ENCODE measurements around the gene GADD45B.

Gene GADD45B

GRCh38 chr19:2434267-2434666, 41.7 kb upstream of the GADD45B start:
- no peak for DNase-seq (ENCODE audit: low read depth, low spot score)
- H3K4me3 ChIP-seq (ENCODE audit: low read depth, low read length) = no peak overlapping the region
- ChIA-PET POLR2A (no interaction called here), CTCF (no interaction called here)
- TF ChIP-seq, protein P1, sequence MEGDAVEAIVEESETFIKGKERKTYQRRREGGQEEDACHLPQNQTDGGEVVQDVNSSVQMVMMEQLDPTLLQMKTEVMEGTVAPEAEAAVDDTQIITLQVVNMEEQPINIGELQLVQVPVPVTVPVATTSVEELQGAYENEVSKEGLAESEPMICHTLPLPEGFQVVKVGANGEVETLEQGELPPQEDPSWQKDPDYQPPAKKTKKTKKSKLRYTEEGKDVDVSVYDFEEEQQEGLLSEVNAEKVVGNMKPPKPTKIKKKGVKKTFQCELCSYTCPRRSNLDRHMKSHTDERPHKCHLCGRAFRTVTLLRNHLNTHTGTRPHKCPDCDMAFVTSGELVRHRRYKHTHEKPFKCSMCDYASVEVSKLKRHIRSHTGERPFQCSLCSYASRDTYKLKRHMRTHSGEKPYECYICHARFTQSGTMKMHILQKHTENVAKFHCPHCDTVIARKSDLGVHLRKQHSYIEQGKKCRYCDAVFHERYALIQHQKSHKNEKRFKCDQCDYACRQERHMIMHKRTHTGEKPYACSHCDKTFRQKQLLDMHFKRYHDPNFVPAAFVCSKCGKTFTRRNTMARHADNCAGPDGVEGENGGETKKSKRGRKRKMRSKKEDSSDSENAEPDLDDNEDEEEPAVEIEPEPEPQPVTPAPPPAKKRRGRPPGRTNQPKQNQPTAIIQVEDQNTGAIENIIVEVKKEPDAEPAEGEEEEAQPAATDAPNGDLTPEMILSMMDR (IDR thresholded peaks at IDR 0.05; ENCODE audit: insufficient read depth, low read length, missing control alignments) = no peak

DNA sequence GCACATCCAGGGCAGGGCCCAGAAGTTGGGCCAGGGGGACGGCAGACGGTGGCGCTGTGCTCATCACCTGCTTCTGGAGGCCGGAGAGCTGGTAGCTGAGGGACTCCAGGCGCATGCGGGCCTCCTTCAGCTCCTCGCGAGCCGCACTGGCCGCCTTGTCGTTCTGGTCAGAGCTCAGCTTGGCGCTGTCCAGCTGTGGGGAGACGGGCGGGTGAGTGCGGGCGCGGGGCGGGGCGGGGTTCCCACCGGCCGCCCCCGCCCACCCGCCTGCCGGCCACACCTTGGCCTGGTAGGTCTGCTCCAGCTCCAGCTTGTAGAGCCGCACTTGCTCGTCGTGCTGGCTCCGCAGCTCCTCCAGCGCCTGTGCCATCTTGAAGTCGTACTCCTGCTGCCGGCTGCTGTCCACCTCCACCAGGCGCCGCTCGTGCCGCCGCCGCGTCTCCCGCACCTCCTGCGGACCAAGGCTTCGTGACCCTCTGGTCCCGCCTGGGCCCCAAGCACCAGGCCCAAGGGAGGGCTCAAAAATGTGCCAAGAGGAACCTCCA, 41.1 kb upstream of the GADD45B start:
- TF ChIP-seq, protein P1 (IDR thresholded peaks at IDR 0.05; ENCODE audit: insufficient read depth, low read length, missing control alignments) = no peak
- no peak for DNase-seq (ENCODE audit: low read depth, low spot score)
- POLR2A ChIA-PET = no interaction called here
- no peak overlapping the region for H3K4me3 ChIP-seq (ENCODE audit: low read depth, low read length)
- CTCF ChIA-PET = no interaction called here

DNA sequence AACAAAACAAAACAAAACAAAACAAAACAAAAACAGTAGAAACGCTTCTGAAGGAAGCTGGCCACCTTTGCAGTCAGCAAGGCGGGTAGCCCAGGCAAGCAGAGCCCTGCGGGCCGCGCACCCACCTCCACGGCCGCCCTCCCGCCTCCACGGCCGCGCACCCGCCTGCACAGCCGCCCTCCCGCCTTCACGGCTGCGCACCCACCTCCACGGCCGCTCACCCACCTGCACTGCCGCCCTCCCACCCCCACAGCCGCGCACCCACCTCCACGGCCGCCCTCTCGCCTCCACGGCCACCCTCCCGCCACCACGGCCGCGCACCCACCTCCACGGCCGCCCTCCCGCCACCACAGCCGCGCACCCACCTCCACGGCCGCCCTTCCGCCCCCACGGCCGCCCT, 39.5 kb upstream of the GADD45B start:
- DNase-seq (ENCODE audit: low read depth, low spot score) = no peak
- ChIA-PET POLR2A (no interaction called here), CTCF (interaction anchor here (0.9 kb wide), 1 partner anchor 175 kb away, joined by 3 read pairs; no protein-coding TSS in a partner anchor)
- H3K4me3 ChIP-seq (ENCODE audit: low read depth, low read length) = no peak overlapping the region
- TF ChIP-seq, protein P1 (IDR thresholded peaks at IDR 0.05; ENCODE audit: insufficient read depth, low read length, missing control alignments) = no peak

GRCh38 chr19:2436926-2437325, 39.0 kb upstream of the GADD45B start:
- TF ChIP-seq, protein P1 (IDR thresholded peaks at IDR 0.05; ENCODE audit: insufficient read depth, low read length, missing control alignments) = no peak
- DNase-seq (ENCODE audit: low read depth, low spot score) = no peak
- H3K4me3 ChIP-seq (ENCODE audit: low read depth, low read length) = no peak overlapping the region
- ChIA-PET CTCF (interaction anchor here (0.9 to 1.4 kb wide), 3 partner anchors 8 to 174 kb away, joined by 3 to 4 read pairs (median 3); no protein-coding TSS in a partner anchor), POLR2A (no interaction called here)

DNA sequence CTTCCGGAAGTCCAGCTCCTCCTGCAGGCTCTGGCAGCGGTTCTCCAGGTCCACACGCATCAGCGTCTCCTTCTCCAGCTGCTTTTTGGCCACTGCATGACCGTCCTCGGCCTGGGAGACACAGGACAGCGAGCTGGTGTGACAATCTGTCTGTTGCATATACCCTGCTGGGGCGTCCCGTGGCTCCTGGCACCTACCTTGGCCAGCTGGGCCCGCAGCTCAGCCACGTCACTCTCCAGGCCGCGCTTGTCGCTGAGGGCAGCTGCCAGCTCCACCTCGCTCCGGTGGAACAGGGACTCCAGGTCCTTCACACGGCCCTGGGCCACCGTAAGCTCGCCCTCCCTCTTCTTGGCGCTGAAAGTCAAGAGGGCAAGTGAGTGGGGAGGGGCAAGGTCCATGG, 37.7 kb upstream of the GADD45B start:
- ChIA-PET POLR2A (no interaction called here), CTCF (interaction anchor here (0.6 to 1.4 kb wide), 3 partner anchors 9 to 1933 kb away, joined by 3 to 4 read pairs (median 3); no protein-coding TSS in a partner anchor)

GRCh38 chr19:2440515-2440914, 35.4 kb upstream of the GADD45B start:
- no peak for DNase-seq (ENCODE audit: low read depth, low spot score)
- TF ChIP-seq, protein P1 (IDR thresholded peaks at IDR 0.05; ENCODE audit: insufficient read depth, low read length, missing control alignments) = no peak
- POLR2A ChIA-PET = no interaction called here
- CTCF ChIA-PET = interaction anchor here (2.0 to 2.8 kb wide), 2 partner anchors 12 to 13 kb away, joined by 7 to 8 read pairs; no protein-coding TSS in a partner anchor
- no peak overlapping the region for H3K4me3 ChIP-seq (ENCODE audit: low read depth, low read length)

More for the DNA sequence above, 37.7 kb upstream of the GADD45B start:
- no peak for DNase-seq (ENCODE audit: low read depth, low spot score)
- H3K4me3 ChIP-seq (ENCODE audit: low read depth, low read length) = no peak overlapping the region
- TF ChIP-seq, protein P1 (IDR thresholded peaks at IDR 0.05; ENCODE audit: insufficient read depth, low read length, missing control alignments) = no peak
